ENCODE data around the gene UNC93A. TPM values are rescaled to one million over a fixed set of nuclear protein-coding genes. Genes with fewer than 3 reads are reported as not detected.

UNC93A gene
- total and polyA plus RNA-seq, 4 donors = 0.11 TPM; not detected in 3

GRCh38 chr6:167300902-167301777, 10.0 kb downstream of the UNC93A start:
- H3K9me3 ChIP-seq (ENCODE audit: control insufficient read depth, insufficient read depth, low read length) = no peaks in the 10 kb centered on the region
- H3K27ac ChIP-seq (ENCODE audit: low read depth, low read length) = no peak overlapping the region
- H3K4me3 ChIP-seq (ENCODE audit: low read depth, low read length) = no peak overlapping the region
- 81% methylated on average over 2 of the region's 9 CpGs for WGBS (ENCODE audit: insufficient coverage)
- DNase-seq (ENCODE audit: low read depth in 4 of 6, low spot score in 6 of 6) = no peak
- no peaks in the 10 kb centered on the region for H3K27me3 ChIP-seq (ENCODE audit: control insufficient read depth, insufficient read depth, low read length)
- H3K4me1 ChIP-seq (ENCODE audit: control insufficient read depth, insufficient read depth, low read length) = no peaks in the 10 kb centered on the region
- no peaks in the 10 kb centered on the region for H3K36me3 ChIP-seq (ENCODE audit: control insufficient read depth, insufficient read depth, low read length)

- DNase-seq (ENCODE audit: low read depth in 4 of 6, low spot score in 6 of 6) = no peak
- H3K4me3 ChIP-seq (ENCODE audit: low read depth, low read length) = no peak overlapping the region
- WGBS (ENCODE audit: insufficient coverage) = 90% methylated on average over 9 of the region's 9 CpGs
- H3K27ac ChIP-seq (ENCODE audit: low read depth, low read length) = no peak overlapping the region
- H3K9me3 ChIP-seq (ENCODE audit: control insufficient read depth, insufficient read depth, low read length) = no peaks in the 10 kb centered on the region
- no peaks in the 10 kb centered on the region for H3K27me3 ChIP-seq (ENCODE audit: control insufficient read depth, insufficient read depth, low read length)
- no peaks in the 10 kb centered on the region for H3K36me3 ChIP-seq (ENCODE audit: control insufficient read depth, insufficient read depth, low read length)
- no peaks in the 10 kb centered on the region for H3K4me1 ChIP-seq (ENCODE audit: control insufficient read depth, insufficient read depth, low read length)
Measured at GRCh38 chr6:167302074-167302473, 11.0 kb downstream of the UNC93A start.

- Histone ChIP-seq H3K4me1 (ENCODE audit: control insufficient read depth, insufficient read depth, low read length) (no peaks in the 10 kb centered on the region), H3K27ac (ENCODE audit: low read depth, low read length) (no peak overlapping the region), H3K4me3 (ENCODE audit: low read depth, low read length) (no peak overlapping the region), H3K36me3 (ENCODE audit: control insufficient read depth, insufficient read depth, low read length) (no peaks in the 10 kb centered on the region), H3K27me3 (ENCODE audit: control insufficient read depth, insufficient read depth, low read length) (no peaks in the 10 kb centered on the region), H3K9me3 (ENCODE audit: control insufficient read depth, insufficient read depth, low read length) (no peaks in the 10 kb centered on the region)
- no peak for DNase-seq (ENCODE audit: low read depth in 4 of 6, low spot score in 6 of 6)
- 78% methylated on average over 8 of the region's 13 CpGs for WGBS (ENCODE audit: insufficient coverage)
Measured at GRCh38 chr6:167302796-167303195, 11.7 kb downstream of the UNC93A start.

- no peaks in the 10 kb centered on the region for H3K9me3 ChIP-seq (ENCODE audit: control insufficient read depth, insufficient read depth, low read length)
- no peaks in the 10 kb centered on the region for H3K27me3 ChIP-seq (ENCODE audit: control insufficient read depth, insufficient read depth, low read length)
- 91% methylated on average over 19 of the region's 22 CpGs for WGBS (ENCODE audit: insufficient coverage)
- no peak overlapping the region for H3K27ac ChIP-seq (ENCODE audit: low read depth, low read length)
- DNase-seq (ENCODE audit: low read depth in 4 of 6, low spot score in 6 of 6) = no peak
- no peaks in the 10 kb centered on the region for H3K4me1 ChIP-seq (ENCODE audit: control insufficient read depth, insufficient read depth, low read length)
- H3K4me3 ChIP-seq (ENCODE audit: low read depth, low read length) = no peak overlapping the region
- no peaks in the 10 kb centered on the region for H3K36me3 ChIP-seq (ENCODE audit: control insufficient read depth, insufficient read depth, low read length)
Measured at GRCh38 chr6:167303675-167304625, 12.8 kb downstream of the UNC93A start.

GRCh38 chr6:167304912-167305311, 13.8 kb downstream of the UNC93A start:
- WGBS (ENCODE audit: insufficient coverage) = 80% methylated on average over 2 of the region's 2 CpGs

GRCh38 chr6:167305796-167306195, 14.7 kb downstream of the UNC93A start:
- WGBS (ENCODE audit: insufficient coverage) = 85% methylated on average over 18 of the region's 18 CpGs
- Histone ChIP-seq H3K27me3 (ENCODE audit: control insufficient read depth, insufficient read depth, low read length) (no peaks in the 10 kb centered on the region), H3K36me3 (ENCODE audit: control insufficient read depth, insufficient read depth, low read length) (no peaks in the 10 kb centered on the region), H3K4me3 (ENCODE audit: low read depth, low read length) (no peak overlapping the region), H3K9me3 (ENCODE audit: control insufficient read depth, insufficient read depth, low read length) (no peaks in the 10 kb centered on the region), H3K4me1 (ENCODE audit: control insufficient read depth, insufficient read depth, low read length) (peaks cover 3% of the 10 kb centered on the region), H3K27ac (ENCODE audit: low read depth, low read length) (no peak overlapping the region)
- no peak for DNase-seq (ENCODE audit: low read depth in 4 of 6, low spot score in 6 of 6)

More at GRCh38 chr6:167304912-167305311, 13.8 kb downstream of the UNC93A start:
- DNase-seq (ENCODE audit: low read depth in 4 of 6, low spot score in 6 of 6) = no peak
- Histone ChIP-seq H3K4me3 (ENCODE audit: low read depth, low read length) (no peak overlapping the region), H3K9me3 (ENCODE audit: control insufficient read depth, insufficient read depth, low read length) (no peaks in the 10 kb centered on the region), H3K27me3 (ENCODE audit: control insufficient read depth, insufficient read depth, low read length) (no peaks in the 10 kb centered on the region), H3K36me3 (ENCODE audit: control insufficient read depth, insufficient read depth, low read length) (no peaks in the 10 kb centered on the region), H3K27ac (ENCODE audit: low read depth, low read length) (no peak overlapping the region), H3K4me1 (ENCODE audit: control insufficient read depth, insufficient read depth, low read length) (no peaks in the 10 kb centered on the region)

- Histone ChIP-seq H3K36me3 (ENCODE audit: control insufficient read depth, insufficient read depth, low read length) (no peaks in the 10 kb centered on the region), H3K4me1 (ENCODE audit: control insufficient read depth, insufficient read depth, low read length) (peaks cover 10% of the 10 kb centered on the region), H3K27ac (ENCODE audit: low read depth, low read length) (no peak overlapping the region), H3K27me3 (ENCODE audit: control insufficient read depth, insufficient read depth, low read length) (no peaks in the 10 kb centered on the region), H3K4me3 (ENCODE audit: low read depth, low read length) (no peak overlapping the region), H3K9me3 (ENCODE audit: control insufficient read depth, insufficient read depth, low read length) (no peaks in the 10 kb centered on the region)
- 82% methylated on average over 14 of the region's 15 CpGs for whole genome bisulfite sequencing (ENCODE audit: insufficient coverage)
- DNase-seq (ENCODE audit: low read depth in 4 of 6, low spot score in 6 of 6) = no peak
Measured at GRCh38 chr6:167306401-167306998, 15.4 kb downstream of the UNC93A start.

- Histone ChIP-seq H3K27me3 (ENCODE audit: control insufficient read depth, insufficient read depth, low read length) (no peaks in the 10 kb centered on the region), H3K27ac (ENCODE audit: low read depth, low read length) (no peak overlapping the region), H3K4me3 (ENCODE audit: low read depth, low read length) (no peak overlapping the region), H3K9me3 (ENCODE audit: control insufficient read depth, insufficient read depth, low read length) (no peaks in the 10 kb centered on the region), H3K36me3 (ENCODE audit: control insufficient read depth, insufficient read depth, low read length) (no peaks in the 10 kb centered on the region), H3K4me1 (ENCODE audit: control insufficient read depth, insufficient read depth, low read length) (peaks cover 16% of the 10 kb centered on the region)
- no peak for DNase-seq (ENCODE audit: low read depth in 4 of 6, low spot score in 6 of 6)
- WGBS (ENCODE audit: insufficient coverage) = 76% methylated on average over 19 of the region's 20 CpGs
Measured at GRCh38 chr6:167307342-167307955, 16.3 kb downstream of the UNC93A start.

GRCh38 chr6:167308207-167308606, 17.1 kb downstream of the UNC93A start:
- Histone ChIP-seq H3K36me3 (ENCODE audit: control insufficient read depth, insufficient read depth, low read length) (no peaks in the 10 kb centered on the region), H3K4me1 (ENCODE audit: control insufficient read depth, insufficient read depth, low read length) (peaks cover 16% of the 10 kb centered on the region), H3K9me3 (ENCODE audit: control insufficient read depth, insufficient read depth, low read length) (no peaks in the 10 kb centered on the region), H3K27me3 (ENCODE audit: control insufficient read depth, insufficient read depth, low read length) (no peaks in the 10 kb centered on the region), H3K4me3 (ENCODE audit: low read depth, low read length) (no peak overlapping the region), H3K27ac (ENCODE audit: low read depth, low read length) (no peak overlapping the region)
- no peak for DNase-seq (ENCODE audit: low read depth in 4 of 6, low spot score in 6 of 6)
- 93% methylated on average over 5 of the region's 5 CpGs for WGBS (ENCODE audit: insufficient coverage)
